AG04449 (cell line): ENCODE results near the gene BCL7B.

Experiments used
- CTCF ChIA-PET: fragments of 350-600 bp; formaldehyde crosslinking; extraction: SDS; loops from one replicate; lab custom pipeline; 2021; ENCODE audit warnings: antibody characterized with exemption; lab: Yijun Ruan, JAX
- POLR2A ChIA-PET: fragments of 400-600, 350-600 bp; formaldehyde crosslinking; extraction: SDS; loops from one replicate; lab custom pipeline; 2020; ENCODE audit warnings: antibody characterized with exemption, inconsistent platforms; lab: Yijun Ruan, JAX
- DNase-seq: peaks from one replicate; pipeline ENCODE4 v3.0.0-alpha.2; 2010; ENCODE audit warnings: low read depth, low spot score
- H3K4me3 ChIP-seq: 2 replicates; pipeline ENCODE4 v1.5.1; 2011; ENCODE audit warnings: low read depth, mild to moderate bottlenecking, control low read depth, low read length
- CTCF ChIP-seq: IDR thresholded peaks from one replicate; pipeline ENCODE4 v1.5.1; 2011; ENCODE audit warnings: mild to moderate bottlenecking, moderate library complexity, low read length, control low read depth, inconsistent platforms; ENCODE audit not compliant: insufficient read depth; ENCODE audit errors: missing control alignments

Gene BCL7B

GRCh38 chr7:73519867-73520672 is 37.4 kb downstream of the BCL7B start:
- ChIA-PET POLR2A (no interaction called here), CTCF (interaction anchor here (0.6 to 1.8 kb wide), 5 partner anchors 8 to 216 kb away, joined by 3 to 5 read pairs (median 3); no protein-coding TSS in a partner anchor)
- DNase-seq = no peak
- H3K4me3 ChIP-seq = peak overlapping the region; percentile 76
- no peak for TF ChIP-seq CTCF

- no peak overlapping the region for H3K4me3 ChIP-seq
- CTCF ChIA-PET = interaction anchor here (0.9 to 1.8 kb wide), 4 partner anchors 31 to 210 kb away, joined by 3 to 5 read pairs (median 4); no protein-coding TSS in a partner anchor
- TF ChIP-seq CTCF = no peak
- POLR2A ChIA-PET = no interaction called here
- DNase-seq = no peak
Observed at GRCh38 chr7:73518470-73518869, 39.0 kb downstream of the BCL7B start.

- POLR2A ChIA-PET = no interaction called here
- CTCF ChIA-PET = interaction anchor here (0.8 kb wide), 1 partner anchor 11 kb away, joined by 5 read pairs; no protein-coding TSS in a partner anchor
- H3K4me3 ChIP-seq = no peak overlapping the region
- no peak for TF ChIP-seq CTCF
- DNase-seq = no peak
Observed at GRCh38 chr7:73517241-73517995, 40.1 kb downstream of the BCL7B start.

GRCh38 chr7:73515178-73515577 is 42.3 kb downstream of the BCL7B start:
- POLR2A ChIA-PET = no interaction called here
- CTCF ChIA-PET = interaction anchor here (1.0 to 1.6 kb wide), 2 partner anchors 63 to 172 kb away, joined by 3 to 4 read pairs; no protein-coding TSS in a partner anchor
- H3K4me3 ChIP-seq = no peak overlapping the region
- TF ChIP-seq CTCF = no peak
- no peak for DNase-seq

- DNase-seq = peak; percentile 28
- ChIA-PET CTCF (interaction anchor here (1.0 kb wide), 1 partner anchor 8 kb away, joined by 3 read pairs; no protein-coding TSS in a partner anchor), POLR2A (no interaction called here)
- no peak overlapping the region for H3K4me3 ChIP-seq
- no peak for TF ChIP-seq CTCF
Observed at GRCh38 chr7:73512018-73512780, 45.3 kb downstream of the BCL7B start.
